H1 (cell line): Measurements from ENCODE around the gene OSBPL3. TPM values are rescaled to one million over a fixed set of nuclear protein-coding genes. Genes with fewer than 3 reads are reported as not detected.

Experiments
- CTBP2 ChIP-seq: IDR thresholded peaks from 2 replicates; pipeline ENCODE4 v1.7.0; 2011; ENCODE audit warnings: borderline replicate concordance, mild to moderate bottlenecking, moderate library complexity, mixed read lengths, low read length; ENCODE audit not compliant: insufficient read depth, insufficient read length
- E2F6 ChIP-seq: IDR thresholded peaks from 2 replicates; pipeline ENCODE4 v1.6.1; 2012; ENCODE audit warnings: inconsistent platforms
- KDM5A ChIP-seq: fragments of 200-600 bp; IDR thresholded peaks from 2 replicates; pipeline ENCODE4 v1.7.1; 2012; ENCODE audit warnings: mild to moderate bottlenecking, low read length, inconsistent platforms, mixed read lengths
- MAFK ChIP-seq: IDR thresholded peaks from 2 replicates; pipeline ENCODE4 v1.6.1; 2012; ENCODE audit warnings: low read depth, mild to moderate bottlenecking, improper control_type of control experiment, low read length
- POLR2A ChIP-seq, 2 experiments: IDR thresholded peaks; 1 replicate in 1 of 2; 2 replicates in 1 of 2; pipeline ENCODE4 v1.6.1; 2011; ENCODE audit warnings: low read depth in 2 of 2, low read length in 2 of 2, mild to moderate bottlenecking in 2 of 2; ENCODE audit errors: control extremely low read depth in 1 of 2
- SIN3A ChIP-seq, 2 experiments: IDR thresholded peaks in 1 of 2; conservative IDR thresholded peaks in 1 of 2; 2 replicates each; pipeline ENCODE4 v1.6.1; 2011 to 2012; ENCODE audit warnings: low read length in 2 of 2, improper control_type of control experiment in 1 of 2, low read depth in 1 of 2, mild to moderate bottlenecking in 1 of 2
- SIRT6 ChIP-seq: IDR thresholded peaks from one replicate; pipeline ENCODE4 v1.7.1; 2012; ENCODE audit warnings: low read length, inconsistent platforms
- SIX5 ChIP-seq: IDR thresholded peaks from 2 replicates; pipeline ENCODE4 v1.6.1; 2011; ENCODE audit warnings: mild to moderate bottlenecking, low read depth, low read length
- SRF ChIP-seq: IDR thresholded peaks from 2 replicates; pipeline ENCODE4 v1.6.1; 2011; ENCODE audit warnings: mild to moderate bottlenecking, low read depth, low read length, moderate library complexity
- ZNF274 ChIP-seq: IDR thresholded peaks from 2 replicates; pipeline ENCODE4 v1.7.0; 2012; ENCODE audit warnings: low read length, borderline replicate concordance; ENCODE audit errors: extremely low read depth
- polyA plus RNA-seq, 7 experiments: library from polyadenylated mRNA; depleted of rRNA in 3 of 7; stranded (reverse) in 5 of 7; unstranded in 2 of 7; fragments of >200 nt in 5 of 7; fragments of 200-250 nt in 2 of 7; gene quantifications; 1 replicate in 5 of 7; 2 replicates in 1 of 7; 4 replicates in 1 of 7; pipeline versions ENCODE4 v1.2.1 to v1.2.3, GENCODE V29; 2011 to 2013; ENCODE audit warnings: missing spikeins in 2 of 7, mixed read lengths in 2 of 7
- total RNA-seq: library from RNA; stranded (reverse); fragmentation: NEBNext Ultra II Directional; extraction: Animal tissue kit (Norgen Biotek cat#: 25700); gene quantifications from 2 replicates; pipeline ENCODE4 v1.2.1, GENCODE V29; 2021
- TF ChIP-seq, protein P1 (sequence below): fragments of 300-600 bp; sonication (generic); IDR thresholded peaks from 2 replicates; pipeline ENCODE4 v1.7.1; 2012; ENCODE audit warnings: low read length, moderate library complexity, mild to moderate bottlenecking, inconsistent platforms; ENCODE audit not compliant: insufficient replicate concordance

The OSBPL3 gene
- total and polyA plus RNA-seq, 2 of the 8 experiments (the other 6 are each of a cell fraction or from before 2014, with no cell fraction given), result 2.8 to 13.9 TPM

DNA sequence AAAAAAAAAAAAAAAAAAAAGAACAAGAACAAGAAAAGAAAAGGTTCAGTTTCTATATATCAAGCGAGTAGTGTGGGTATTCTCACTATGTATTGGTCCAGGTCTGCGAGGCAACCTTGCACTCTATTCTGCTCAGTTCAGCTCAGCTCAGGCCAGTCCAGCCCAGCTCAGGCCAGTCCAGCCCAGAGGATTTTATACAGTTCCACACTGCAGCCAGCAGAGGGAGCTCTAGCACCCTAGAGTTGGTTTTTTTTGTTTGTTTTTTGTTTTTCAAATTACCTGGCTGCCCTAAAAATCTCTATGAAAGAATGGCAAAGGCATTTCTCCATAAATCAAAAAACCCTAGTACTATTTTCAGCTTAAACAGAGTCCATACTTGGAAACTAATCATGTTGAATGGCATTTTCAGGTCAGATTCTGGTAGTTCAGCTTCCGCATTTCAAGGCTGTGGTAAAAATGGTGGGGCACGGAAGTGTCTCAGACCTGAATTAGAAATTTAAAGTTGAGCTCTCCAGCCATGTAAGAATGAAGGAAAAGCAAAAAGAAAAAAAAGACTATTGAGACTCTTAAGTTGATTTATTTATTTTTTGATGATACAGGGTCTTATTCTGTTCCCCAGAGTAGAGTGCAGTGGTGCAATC is 167.6 kb downstream of the OSBPL3 start (continued):
- TF ChIP-seq, protein P1, sequence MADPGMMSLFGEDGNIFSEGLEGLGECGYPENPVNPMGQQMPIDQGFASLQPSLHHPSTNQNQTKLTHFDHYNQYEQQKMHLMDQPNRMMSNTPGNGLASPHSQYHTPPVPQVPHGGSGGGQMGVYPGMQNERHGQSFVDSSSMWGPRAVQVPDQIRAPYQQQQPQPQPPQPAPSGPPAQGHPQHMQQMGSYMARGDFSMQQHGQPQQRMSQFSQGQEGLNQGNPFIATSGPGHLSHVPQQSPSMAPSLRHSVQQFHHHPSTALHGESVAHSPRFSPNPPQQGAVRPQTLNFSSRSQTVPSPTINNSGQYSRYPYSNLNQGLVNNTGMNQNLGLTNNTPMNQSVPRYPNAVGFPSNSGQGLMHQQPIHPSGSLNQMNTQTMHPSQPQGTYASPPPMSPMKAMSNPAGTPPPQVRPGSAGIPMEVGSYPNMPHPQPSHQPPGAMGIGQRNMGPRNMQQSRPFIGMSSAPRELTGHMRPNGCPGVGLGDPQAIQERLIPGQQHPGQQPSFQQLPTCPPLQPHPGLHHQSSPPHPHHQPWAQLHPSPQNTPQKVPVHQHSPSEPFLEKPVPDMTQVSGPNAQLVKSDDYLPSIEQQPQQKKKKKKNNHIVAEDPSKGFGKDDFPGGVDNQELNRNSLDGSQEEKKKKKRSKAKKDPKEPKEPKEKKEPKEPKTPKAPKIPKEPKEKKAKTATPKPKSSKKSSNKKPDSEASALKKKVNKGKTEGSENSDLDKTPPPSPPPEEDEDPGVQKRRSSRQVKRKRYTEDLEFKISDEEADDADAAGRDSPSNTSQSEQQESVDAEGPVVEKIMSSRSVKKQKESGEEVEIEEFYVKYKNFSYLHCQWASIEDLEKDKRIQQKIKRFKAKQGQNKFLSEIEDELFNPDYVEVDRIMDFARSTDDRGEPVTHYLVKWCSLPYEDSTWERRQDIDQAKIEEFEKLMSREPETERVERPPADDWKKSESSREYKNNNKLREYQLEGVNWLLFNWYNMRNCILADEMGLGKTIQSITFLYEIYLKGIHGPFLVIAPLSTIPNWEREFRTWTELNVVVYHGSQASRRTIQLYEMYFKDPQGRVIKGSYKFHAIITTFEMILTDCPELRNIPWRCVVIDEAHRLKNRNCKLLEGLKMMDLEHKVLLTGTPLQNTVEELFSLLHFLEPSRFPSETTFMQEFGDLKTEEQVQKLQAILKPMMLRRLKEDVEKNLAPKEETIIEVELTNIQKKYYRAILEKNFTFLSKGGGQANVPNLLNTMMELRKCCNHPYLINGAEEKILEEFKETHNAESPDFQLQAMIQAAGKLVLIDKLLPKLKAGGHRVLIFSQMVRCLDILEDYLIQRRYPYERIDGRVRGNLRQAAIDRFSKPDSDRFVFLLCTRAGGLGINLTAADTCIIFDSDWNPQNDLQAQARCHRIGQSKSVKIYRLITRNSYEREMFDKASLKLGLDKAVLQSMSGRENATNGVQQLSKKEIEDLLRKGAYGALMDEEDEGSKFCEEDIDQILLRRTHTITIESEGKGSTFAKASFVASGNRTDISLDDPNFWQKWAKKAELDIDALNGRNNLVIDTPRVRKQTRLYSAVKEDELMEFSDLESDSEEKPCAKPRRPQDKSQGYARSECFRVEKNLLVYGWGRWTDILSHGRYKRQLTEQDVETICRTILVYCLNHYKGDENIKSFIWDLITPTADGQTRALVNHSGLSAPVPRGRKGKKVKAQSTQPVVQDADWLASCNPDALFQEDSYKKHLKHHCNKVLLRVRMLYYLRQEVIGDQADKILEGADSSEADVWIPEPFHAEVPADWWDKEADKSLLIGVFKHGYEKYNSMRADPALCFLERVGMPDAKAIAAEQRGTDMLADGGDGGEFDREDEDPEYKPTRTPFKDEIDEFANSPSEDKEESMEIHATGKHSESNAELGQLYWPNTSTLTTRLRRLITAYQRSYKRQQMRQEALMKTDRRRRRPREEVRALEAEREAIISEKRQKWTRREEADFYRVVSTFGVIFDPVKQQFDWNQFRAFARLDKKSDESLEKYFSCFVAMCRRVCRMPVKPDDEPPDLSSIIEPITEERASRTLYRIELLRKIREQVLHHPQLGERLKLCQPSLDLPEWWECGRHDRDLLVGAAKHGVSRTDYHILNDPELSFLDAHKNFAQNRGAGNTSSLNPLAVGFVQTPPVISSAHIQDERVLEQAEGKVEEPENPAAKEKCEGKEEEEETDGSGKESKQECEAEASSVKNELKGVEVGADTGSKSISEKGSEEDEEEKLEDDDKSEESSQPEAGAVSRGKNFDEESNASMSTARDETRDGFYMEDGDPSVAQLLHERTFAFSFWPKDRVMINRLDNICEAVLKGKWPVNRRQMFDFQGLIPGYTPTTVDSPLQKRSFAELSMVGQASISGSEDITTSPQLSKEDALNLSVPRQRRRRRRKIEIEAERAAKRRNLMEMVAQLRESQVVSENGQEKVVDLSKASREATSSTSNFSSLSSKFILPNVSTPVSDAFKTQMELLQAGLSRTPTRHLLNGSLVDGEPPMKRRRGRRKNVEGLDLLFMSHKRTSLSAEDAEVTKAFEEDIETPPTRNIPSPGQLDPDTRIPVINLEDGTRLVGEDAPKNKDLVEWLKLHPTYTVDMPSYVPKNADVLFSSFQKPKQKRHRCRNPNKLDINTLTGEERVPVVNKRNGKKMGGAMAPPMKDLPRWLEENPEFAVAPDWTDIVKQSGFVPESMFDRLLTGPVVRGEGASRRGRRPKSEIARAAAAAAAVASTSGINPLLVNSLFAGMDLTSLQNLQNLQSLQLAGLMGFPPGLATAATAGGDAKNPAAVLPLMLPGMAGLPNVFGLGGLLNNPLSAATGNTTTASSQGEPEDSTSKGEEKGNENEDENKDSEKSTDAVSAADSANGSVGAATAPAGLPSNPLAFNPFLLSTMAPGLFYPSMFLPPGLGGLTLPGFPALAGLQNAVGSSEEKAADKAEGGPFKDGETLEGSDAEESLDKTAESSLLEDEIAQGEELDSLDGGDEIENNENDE, result no peak
- TF ChIP-seq SIRT6 (no peak), CTBP2 (no peak), SRF (no peak), KDM5A (no peak), SIX5 (no peak), MAFK (no peak), E2F6 (no peak), ZNF274 (no peak), SIN3A (conservative IDR thresholded peaks at IDR 0.05 in 1 of 2, IDR thresholded peaks at IDR 0.05 in 1 of 2; ENCODE audit: low read depth in 1 of 2, low read length in 2 of 2) (no peak), POLR2A (IDR thresholded peaks at IDR 0.05; ENCODE audit: control extremely low read depth in 1 of 2, low read depth in 2 of 2, low read length in 2 of 2) (no peak)
